ENCODE data around the gene SRRM4. TPM values are rescaled to one million over a fixed set of nuclear protein-coding genes. Genes with fewer than 3 reads are reported as not detected.
A peak's percentile ranks its signal among the peaks of the same experiment; 100 is the strongest.
"Not testable (repeated sequence)": the region's sequence is repeated elsewhere in the genome, so short reads cannot be mapped to it uniquely, and the experiment has no call there.

Gene SRRM4
- total and polyA plus RNA-seq, 3 donors from 2014 or later: 0.37 to 1.4 (median 0.79) TPM

DNA sequence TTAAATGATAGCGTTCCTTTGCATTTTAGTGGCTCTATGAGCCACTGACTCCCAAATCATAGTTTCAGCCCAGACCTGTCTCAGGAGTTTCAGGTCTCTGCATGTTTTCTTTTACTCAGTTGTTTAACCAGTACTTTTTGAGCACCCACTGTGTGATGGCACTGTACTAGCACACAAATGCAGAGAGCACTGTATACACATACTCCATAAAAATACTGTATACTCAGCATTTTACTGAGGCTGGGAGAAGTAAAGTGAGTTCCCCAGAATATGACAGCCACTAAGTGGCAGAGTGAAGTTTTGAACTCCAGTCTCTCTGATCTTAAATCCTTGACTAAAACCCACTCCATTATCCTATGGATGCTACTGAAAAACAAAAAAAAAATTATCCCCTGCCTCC lies 121.4 kb downstream of the SRRM4 start:
- no peak overlapping the region for H3K27ac ChIP-seq
- no peak for DNase-seq
- H3K4me3 ChIP-seq: no peak overlapping the region
- no peaks in the 10 kb centered on the region for H3K27me3 ChIP-seq
- intact Hi-C loops (cut with DNase I; ENCODE audit: low total_unique reads): no loop called here
- H3K4me1 ChIP-seq: no peaks in the 10 kb centered on the region
- TF ChIP-seq, protein P1, sequence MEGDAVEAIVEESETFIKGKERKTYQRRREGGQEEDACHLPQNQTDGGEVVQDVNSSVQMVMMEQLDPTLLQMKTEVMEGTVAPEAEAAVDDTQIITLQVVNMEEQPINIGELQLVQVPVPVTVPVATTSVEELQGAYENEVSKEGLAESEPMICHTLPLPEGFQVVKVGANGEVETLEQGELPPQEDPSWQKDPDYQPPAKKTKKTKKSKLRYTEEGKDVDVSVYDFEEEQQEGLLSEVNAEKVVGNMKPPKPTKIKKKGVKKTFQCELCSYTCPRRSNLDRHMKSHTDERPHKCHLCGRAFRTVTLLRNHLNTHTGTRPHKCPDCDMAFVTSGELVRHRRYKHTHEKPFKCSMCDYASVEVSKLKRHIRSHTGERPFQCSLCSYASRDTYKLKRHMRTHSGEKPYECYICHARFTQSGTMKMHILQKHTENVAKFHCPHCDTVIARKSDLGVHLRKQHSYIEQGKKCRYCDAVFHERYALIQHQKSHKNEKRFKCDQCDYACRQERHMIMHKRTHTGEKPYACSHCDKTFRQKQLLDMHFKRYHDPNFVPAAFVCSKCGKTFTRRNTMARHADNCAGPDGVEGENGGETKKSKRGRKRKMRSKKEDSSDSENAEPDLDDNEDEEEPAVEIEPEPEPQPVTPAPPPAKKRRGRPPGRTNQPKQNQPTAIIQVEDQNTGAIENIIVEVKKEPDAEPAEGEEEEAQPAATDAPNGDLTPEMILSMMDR (IDR thresholded peaks at IDR 0.05): no peak
- TF ChIP-seq POLR2A (IDR thresholded peaks at IDR 0.05): no peak
- no peaks in the 10 kb centered on the region for H3K36me3 ChIP-seq (ENCODE audit: low read depth, missing control alignments)
- WGBS, 2 donors: 90 to 91% methylated on average over 1 of the region's 1 CpG
- H3K9me3 ChIP-seq: no peaks in the 10 kb centered on the region

- H3K9me3 ChIP-seq; intact Hi-C loops (cut with DNase I; ENCODE audit: low total_unique reads); H3K27ac ChIP-seq; H3K27me3 ChIP-seq; DNase-seq; H3K36me3 ChIP-seq (ENCODE audit: low read depth, missing control alignments); H3K4me1 ChIP-seq; H3K4me3 ChIP-seq: not testable (repeated sequence)
- 63 to 86% methylated on average over 3 to 4 of the region's 4 CpGs for WGBS, 2 donors
These were observed 123.6 kb downstream of the SRRM4 start for GRCh38 chr12:119104969-119105368.

DNA sequence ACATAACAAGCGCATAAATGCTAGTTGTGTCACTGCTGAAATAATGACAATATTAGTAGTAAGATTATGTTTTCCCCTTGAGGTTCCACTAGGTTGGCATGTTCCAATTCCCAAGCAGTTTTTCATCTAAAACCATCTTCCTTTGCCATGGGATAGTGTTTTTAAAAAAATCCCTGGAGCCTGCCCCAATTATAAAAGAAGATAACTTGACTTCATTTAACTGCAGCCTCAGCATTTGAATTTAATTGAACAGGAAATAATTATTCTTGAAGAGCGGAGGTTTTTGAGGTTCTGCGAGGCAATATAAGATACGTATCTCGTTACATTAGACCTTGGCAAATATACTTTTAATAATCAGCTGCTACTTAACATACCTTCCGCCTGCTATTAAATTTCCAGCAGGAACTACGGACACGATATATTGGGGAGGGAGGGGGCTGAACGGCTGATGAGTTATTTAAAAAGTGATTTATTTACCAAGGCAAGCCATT lies 132.2 kb downstream of the SRRM4 start:
- TF ChIP-seq POLR2A (IDR thresholded peaks at IDR 0.05): no peak
- TF ChIP-seq, protein P1 (IDR thresholded peaks at IDR 0.05): no peak
- WGBS, 2 donors: 63 to 65% methylated on average over 9 of the region's 9 CpGs
- Histone ChIP-seq H3K4me1 (no peaks in the 10 kb centered on the region), H3K27ac (no peak overlapping the region), H3K9me3 (no peaks in the 10 kb centered on the region), H3K4me3 (no peak overlapping the region), H3K36me3 (ENCODE audit: low read depth, missing control alignments) (no peaks in the 10 kb centered on the region), H3K27me3 (no peaks in the 10 kb centered on the region)
- intact Hi-C loops (cut with DNase I; ENCODE audit: low total_unique reads): loop anchor here (10.0 kb wide), 1 partner anchor 301 kb away; no protein-coding TSS in a partner anchor
- no peak for DNase-seq

- intact Hi-C loops (cut with DNase I; ENCODE audit: low total_unique reads): loop anchor here (10.0 kb wide), 1 partner anchor 301 kb away; no protein-coding TSS in a partner anchor
- no peak for TF ChIP-seq POLR2A (IDR thresholded peaks at IDR 0.05)
- TF ChIP-seq, protein P1 (IDR thresholded peaks at IDR 0.05): no peak
- H3K4me3 ChIP-seq: no peak overlapping the region
- H3K4me1 ChIP-seq: no peaks in the 10 kb centered on the region
- H3K27me3 ChIP-seq: no peaks in the 10 kb centered on the region
- no peaks in the 10 kb centered on the region for H3K9me3 ChIP-seq
- WGBS, 2 donors: 82 to 89% methylated on average over 3 of the region's 3 CpGs
- H3K36me3 ChIP-seq (ENCODE audit: low read depth, missing control alignments): no peaks in the 10 kb centered on the region
- no peak overlapping the region for H3K27ac ChIP-seq
- DNase-seq: no peak
These were observed 133.0 kb downstream of the SRRM4 start for GRCh38 chr12:119114294-119114693.

DNA sequence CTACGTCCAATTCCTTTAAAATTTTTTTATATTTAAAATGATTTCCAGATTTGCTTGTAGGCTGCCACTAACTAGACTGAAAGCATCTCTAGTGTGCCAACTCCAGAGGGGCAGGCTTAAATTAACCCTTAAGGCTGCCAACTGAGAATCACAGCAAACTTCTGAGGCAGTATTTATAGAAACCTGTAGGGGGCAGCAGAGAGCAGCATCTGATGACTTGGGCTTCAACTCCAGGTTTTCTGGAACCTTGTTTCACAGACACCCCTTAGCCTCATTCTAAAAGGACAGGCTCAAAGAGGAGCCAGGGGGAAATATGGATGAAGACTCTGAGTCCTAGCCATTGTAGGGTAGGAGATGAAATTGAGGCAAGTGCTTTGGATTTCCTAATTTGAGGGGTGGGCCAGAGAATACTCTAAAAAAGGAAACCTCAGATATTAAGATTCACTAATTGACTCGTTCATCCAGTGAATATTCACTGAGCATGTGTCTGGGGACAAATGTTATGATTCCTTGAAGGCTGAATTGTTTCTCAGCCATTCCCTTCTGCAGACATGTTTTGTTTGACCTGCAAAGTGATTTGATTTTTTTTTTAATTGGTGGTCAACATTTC lies 134.1 kb downstream of the SRRM4 start:
- TF ChIP-seq POLR2A (IDR thresholded peaks at IDR 0.05): no peak
- TF ChIP-seq, protein P1 (IDR thresholded peaks at IDR 0.05): peak; percentile 69 to 94 (median 77)
- H3K9me3 ChIP-seq: no peaks in the 10 kb centered on the region
- 37 to 39% methylated on average over 2 of the region's 2 CpGs for WGBS, 2 donors
- no peak overlapping the region for H3K27ac ChIP-seq
- no peaks in the 10 kb centered on the region for H3K27me3 ChIP-seq
- intact Hi-C loops (cut with DNase I; ENCODE audit: low total_unique reads): loop anchor here (10.0 kb wide), 1 partner anchor 299 kb away; no protein-coding TSS in a partner anchor
- no peaks in the 10 kb centered on the region for H3K4me1 ChIP-seq
- no peak overlapping the region for H3K4me3 ChIP-seq
- DNase-seq: peak; percentile 50
- H3K36me3 ChIP-seq (ENCODE audit: low read depth, missing control alignments): no peaks in the 10 kb centered on the region

All from testis (tissue), 3 donors.